Lower leg skin (tissue), 3 donors: ENCODE measurements around the gene FOXP1.

ENCODE experiments used
- CTCF ChIP-seq, 3 donors: fragments of 450-650 bp; IDR thresholded peaks; one replicate each; pipeline ENCODE4 v1.5.1; 2016; ENCODE audit warnings: antibody characterized with exemption in 3 of 3, mild to moderate bottlenecking in 3 of 3, moderate library complexity in 2 of 3
- POLR2A ChIP-seq, 2 donors: fragments of 450-650 bp; IDR thresholded peaks; one replicate each; pipeline ENCODE4 v1.6.1; 2016 to 2017; ENCODE audit warnings: antibody characterized with exemption in 2 of 2, mild to moderate bottlenecking in 1 of 2, moderate library complexity in 1 of 2

GRCh38 chr3:71095511-71096291, 487.8 kb downstream of the FOXP1 start:
- TF ChIP-seq CTCF (IDR thresholded peaks at IDR 0.05) (no peak), POLR2A (IDR thresholded peaks at IDR 0.05) (no peak)
